ENCODE measurements around the gene SLC18A2.

The SLC18A2 gene

GRCh38 chr10:117320050-117320665 is 79.2 kb downstream of the SLC18A2 start:
- no peak for DNase-seq

DNA sequence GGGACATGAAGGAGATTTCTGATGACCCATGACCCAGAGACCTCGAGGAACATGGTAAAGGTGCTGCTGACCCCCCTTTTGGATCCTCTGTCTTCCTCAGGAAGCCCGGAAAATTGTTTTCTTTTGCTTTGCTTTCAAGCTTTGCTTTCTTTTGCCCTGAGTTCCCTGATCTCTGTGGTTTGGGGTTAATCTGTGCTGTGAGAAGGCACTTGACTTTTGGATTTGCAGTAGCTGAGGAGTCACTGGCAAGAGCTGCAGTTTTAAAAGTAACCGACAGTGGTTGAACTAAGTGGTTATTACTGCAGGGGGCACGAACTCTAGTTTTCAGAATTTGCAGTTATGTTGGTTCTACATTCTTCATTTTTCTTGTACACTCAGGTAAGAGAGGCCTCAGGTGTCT is 81.3 kb downstream of the SLC18A2 start:
- DNase-seq: no peak

GRCh38 chr10:117324367-117324766 is 83.5 kb downstream of the SLC18A2 start:
- no peak for DNase-seq

DNA sequence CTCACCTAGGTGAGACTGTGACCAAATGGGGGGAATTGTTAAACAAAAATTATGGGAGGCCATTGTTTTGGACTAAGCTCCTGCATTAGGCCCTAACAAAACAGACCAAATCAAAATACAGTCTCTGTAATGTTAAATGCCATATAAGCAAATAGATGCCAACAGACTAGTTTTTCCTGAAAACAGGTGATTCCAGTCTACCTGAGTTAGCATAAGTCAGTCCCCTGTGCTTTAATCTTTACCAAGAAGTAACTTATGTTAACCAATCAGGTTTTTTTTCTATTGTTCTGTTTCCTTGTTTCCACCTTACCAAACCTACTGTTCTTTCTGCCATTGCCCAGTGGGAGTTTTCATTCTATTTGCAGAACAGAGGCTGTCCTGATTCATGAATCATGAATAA is 86.3 kb downstream of the SLC18A2 start:
- no peak for DNase-seq

Measured in right forelimb (tissue), 1 donor.